HG03139 (cell line): ENCODE measurements around the gene CCDC7.
"Not testable (repeated sequence)": the region's sequence is repeated elsewhere in the genome, so short reads cannot be mapped to it uniquely, and the experiment has no call there.

Source experiments
- ATAC-seq: cut with Tn5 transposase; IDR thresholded peaks from one replicate; pipeline ENCODE4 v1.9.1; 2021; ENCODE audit not compliant: unreplicated experiment

The CCDC7 gene

GRCh38 chr10:32687546-32687945 is 241.6 kb downstream of the CCDC7 start:
- no peak for ATAC-seq

DNA sequence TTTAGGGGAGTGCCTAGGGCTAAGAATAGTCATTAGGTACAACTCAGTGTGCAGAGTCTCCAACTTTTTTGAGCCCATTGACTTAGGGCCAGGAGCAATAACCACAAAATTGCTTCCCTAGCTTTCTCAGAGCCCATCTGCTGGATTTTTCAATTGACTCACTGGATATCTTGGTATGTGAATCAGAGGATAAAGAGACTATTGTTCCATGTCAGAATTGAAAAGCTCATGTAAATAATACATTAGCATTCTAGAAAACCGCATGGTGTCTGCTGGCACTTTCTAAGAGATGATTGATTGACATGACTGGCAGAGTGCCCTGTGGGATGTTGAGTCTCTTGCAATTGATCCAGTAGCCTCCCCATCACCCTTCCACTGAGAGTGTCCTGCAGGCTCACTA is 246.2 kb downstream of the CCDC7 start:
- ATAC-seq: no peak

GRCh38 chr10:32693441-32693979 is 247.6 kb downstream of the CCDC7 start:
- no peak for ATAC-seq

DNA sequence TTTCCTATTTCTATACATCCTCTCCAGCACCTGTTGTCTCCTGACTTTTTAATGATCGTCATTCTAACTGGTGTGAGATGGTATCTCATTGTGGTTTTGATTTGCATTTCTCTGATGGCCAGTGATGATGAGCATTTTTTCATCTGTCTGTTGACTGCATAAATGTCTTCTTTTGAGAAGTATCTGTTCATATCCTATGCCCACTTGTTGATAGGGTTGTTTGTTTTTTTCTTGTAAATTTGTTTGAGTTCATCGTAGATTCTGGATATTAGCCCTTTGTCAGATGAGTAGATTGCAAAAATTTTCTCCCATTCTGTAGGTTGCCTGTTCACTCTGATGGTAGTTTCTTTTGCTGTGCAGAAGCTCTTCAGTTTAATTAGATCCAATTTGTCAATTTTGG is 253.7 kb downstream of the CCDC7 start:
- ATAC-seq: not testable (repeated sequence)

DNA sequence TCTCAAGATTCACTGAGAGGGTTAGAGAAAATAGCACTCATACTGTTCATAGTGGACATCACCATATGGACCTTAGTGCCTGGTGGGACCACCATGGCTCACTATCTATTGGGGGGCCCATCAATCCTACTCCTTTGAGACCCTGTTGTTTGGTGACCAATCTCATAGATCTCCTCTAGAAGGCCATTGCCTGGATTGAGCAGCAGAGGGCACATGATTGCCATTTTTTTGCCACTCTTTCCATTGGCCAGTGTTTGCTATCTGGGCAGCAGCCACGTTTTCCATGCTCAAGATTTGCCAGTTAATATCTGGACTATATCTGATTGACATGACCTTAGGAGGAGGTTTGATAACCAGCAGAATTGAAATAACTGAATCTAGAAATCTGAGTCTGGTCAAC is 267.6 kb downstream of the CCDC7 start:
- ATAC-seq: no peak

GRCh38 chr10:32731527-32731926 is 285.6 kb downstream of the CCDC7 start:
- no peak for ATAC-seq

DNA sequence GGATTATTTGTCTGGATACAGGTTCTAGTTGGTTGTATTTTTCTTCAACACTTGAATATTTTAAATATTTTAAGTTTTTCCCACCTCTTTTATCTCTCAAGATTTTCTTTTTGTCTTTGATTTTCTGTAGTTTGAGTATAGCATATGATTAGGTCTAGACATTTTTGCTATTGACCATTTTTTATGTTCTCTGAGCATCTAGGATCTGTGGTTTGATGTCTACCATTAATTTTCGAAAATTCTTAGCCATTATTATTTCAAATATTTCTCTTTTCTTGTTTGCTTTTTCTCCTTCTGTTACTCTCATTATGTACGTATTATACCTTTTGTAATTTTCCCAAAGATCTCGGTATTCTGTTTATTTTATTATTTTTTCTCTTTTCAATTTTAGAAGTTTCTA is 293.0 kb downstream of the CCDC7 start:
- ATAC-seq: no peak

DNA sequence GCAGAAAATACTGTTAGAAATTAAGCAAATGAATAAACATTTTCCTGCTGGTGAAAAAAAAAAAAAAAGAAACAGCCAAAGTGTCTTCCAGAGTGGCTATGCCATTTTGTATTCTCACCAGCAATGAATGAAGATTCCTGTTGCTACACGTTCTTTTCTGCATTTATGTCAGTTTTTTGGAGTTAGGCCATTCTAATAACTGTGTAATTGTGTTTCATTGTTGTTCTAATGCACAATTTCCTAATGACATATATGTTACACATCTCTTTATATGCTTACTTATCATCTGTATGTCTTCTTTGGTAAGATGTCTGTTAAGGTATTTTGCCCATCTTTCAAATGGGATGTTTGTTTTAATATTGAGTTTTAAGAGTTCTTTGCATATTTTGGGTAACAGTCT is 298.4 kb downstream of the CCDC7 start:
- no peak for ATAC-seq

DNA sequence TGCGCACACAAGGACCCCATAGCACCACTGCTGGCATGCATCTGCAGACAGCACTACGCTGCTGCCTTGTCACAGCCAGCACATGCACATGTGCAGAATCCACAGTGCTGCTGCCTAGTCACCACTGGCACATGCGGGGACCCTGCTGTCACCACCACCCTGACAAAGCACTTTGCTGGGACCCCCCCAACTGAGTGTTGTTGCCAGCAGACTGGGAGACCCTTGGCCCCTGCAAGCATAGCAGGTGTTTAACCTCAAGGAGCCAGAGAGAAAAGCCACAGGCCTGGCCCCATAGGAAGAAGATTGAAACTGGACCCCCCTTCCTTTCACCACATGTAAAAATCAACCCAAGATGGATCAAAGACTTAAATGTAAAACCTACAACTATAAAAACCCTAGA is 300.9 kb downstream of the CCDC7 start:
- ATAC-seq: no peak

DNA sequence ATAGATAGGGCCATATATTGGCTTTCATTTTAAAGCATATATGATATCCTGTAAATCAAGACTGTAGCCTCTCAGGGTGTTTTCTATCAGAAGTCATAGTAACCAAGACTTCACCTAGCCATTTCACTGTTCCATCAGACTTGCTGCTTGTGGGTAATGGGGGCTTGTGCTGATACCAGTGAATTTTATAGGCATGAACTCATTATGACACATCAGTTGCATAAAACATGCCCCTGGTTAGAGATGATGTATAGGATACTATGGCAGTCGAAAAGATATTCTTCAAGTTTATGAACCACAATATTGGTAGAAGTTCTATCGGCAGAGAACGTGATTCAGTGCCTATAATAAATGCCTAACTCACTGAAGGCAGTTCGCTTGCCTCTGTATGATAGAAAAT is 305.6 kb downstream of the CCDC7 start:
- ATAC-seq: no peak

DNA sequence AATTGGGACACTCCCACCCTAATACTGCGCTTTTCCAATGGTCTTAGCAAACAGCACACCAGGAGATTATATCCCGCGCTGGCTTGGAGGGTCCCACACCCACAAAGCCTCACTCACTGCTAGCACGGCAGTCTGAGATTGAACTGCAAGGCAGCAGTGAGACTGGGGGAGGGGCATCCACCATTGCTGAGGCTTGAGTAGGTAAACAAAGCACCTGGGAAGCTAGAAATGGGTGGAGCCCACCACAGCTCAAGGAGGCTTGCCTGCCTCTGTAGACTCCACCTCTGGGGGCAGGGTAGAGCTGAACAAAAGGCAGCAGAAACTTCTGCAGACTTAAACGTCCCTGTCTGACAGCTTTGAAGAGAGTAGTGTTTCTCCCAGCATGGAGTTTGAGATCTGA is 309.0 kb downstream of the CCDC7 start:
- ATAC-seq: not testable (repeated sequence)

DNA sequence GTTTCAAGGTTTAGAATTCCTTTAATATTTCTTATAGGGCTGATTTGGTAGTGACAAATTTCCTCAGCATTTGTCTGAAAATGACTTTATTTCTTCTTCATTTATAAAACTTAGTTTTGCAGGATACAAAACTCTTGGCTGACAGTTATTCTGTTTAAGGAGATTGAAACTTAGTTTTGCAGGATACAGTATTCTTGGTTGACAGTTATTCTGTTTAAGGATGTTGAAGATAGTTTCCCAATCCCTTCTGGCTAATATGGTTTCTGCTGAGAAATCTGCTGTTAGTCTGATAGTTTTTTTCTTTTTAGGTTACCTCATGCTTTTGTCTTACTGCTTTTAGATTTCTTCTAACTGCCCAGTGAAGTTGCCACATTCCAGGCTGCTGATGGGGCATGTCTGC is 325.3 kb downstream of the CCDC7 start:
- no peak for ATAC-seq

- ATAC-seq: no peak
Measured at GRCh38 chr10:32773105-32773504, 327.2 kb downstream of the CCDC7 start.

GRCh38 chr10:32786968-32787367 is 341.0 kb downstream of the CCDC7 start:
- ATAC-seq: no peak

GRCh38 chr10:32787690-32788284 is 341.8 kb downstream of the CCDC7 start:
- no peak for ATAC-seq

DNA sequence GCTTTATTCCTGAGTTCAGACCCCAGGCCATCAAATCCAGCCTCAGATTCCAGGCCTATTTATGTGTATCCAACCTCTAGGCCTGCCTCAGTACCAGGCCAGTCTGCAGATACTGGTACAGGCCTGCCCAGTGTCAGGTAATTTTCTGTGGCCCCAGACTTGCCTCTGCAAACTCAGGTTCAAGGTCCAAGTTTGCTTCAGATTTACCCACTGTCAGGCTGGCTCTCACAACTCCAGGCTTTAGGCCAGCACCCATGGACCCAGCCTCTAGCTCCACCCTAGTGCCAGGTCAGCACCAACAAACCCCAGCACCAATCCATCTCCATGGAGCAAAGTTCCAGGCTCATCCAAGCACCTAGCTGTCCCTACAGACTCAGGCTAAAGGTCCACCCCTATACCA is 342.4 kb downstream of the CCDC7 start:
- no peak for ATAC-seq

DNA sequence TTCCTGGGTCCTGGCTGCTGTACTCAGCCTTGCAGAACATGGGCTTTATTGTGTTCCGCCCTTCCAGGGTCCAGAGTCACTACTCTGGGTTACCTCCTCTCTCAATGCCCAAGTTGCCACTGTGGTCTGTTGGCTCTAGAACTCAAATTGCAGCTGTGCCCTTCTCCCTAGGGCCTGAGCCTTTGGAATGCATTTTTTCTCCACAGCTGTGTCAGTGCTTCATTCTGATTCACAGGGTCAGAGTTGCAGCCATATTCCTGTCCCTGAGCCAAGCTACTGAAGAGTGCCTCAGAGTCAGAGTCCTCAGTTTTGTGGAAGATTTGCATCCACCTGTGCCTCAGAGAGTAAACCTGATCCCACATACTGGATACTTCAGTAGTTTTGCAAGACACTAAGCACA is 344.5 kb downstream of the CCDC7 start:
- no peak for ATAC-seq

GRCh38 chr10:32793033-32793432 is 347.1 kb downstream of the CCDC7 start:
- ATAC-seq: no peak

DNA sequence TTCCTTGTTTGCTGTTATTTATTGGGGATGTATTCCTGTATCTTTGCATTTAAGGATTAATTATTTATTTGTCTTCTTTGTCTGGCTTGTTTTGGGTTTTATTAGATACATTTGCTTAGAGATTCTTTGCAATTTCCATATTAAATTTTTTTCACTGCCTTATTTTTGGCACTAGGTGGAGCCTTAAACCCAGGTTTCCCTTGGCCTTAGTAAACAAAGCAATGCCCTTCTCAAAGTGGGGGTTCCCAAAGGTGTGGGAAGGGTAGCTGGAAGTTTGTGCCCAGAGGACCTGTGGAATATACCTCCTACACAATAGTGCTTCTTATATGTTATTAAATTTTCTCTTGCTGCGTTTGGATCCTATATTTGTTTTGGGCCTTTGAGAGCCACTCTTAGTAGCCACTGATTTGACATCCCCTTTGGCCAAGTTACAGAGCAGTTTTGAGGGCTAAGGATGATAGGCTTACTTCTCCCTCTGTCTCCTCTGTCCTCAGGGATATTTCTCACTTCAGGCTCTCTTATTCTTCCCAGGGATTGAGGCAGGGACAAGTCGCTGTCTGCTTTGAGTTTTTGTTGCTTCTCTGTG is 349.8 kb downstream of the CCDC7 start:
- no peak for ATAC-seq

- not testable (repeated sequence) for ATAC-seq
Measured at GRCh38 chr10:32797393-32797792, 351.5 kb downstream of the CCDC7 start.

DNA sequence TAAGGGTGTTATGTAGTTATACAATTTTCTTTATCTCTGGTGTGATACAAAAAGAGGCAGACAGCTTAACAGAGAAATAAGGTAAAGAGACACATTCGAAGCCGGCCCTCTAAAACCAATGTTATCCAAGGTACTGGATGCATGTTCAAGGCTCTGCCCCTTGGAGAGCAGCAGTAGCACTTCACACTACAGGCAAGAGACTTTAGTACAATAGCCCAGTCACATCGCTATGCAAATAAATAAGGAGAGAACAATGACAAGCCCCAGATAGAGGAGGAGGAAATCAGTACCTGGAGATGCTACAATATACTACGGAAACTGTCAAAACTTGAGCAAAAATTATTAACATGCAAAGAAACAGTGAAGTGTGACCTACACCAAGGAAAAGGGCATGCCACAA is 401.0 kb downstream of the CCDC7 start:
- no peak for ATAC-seq

DNA sequence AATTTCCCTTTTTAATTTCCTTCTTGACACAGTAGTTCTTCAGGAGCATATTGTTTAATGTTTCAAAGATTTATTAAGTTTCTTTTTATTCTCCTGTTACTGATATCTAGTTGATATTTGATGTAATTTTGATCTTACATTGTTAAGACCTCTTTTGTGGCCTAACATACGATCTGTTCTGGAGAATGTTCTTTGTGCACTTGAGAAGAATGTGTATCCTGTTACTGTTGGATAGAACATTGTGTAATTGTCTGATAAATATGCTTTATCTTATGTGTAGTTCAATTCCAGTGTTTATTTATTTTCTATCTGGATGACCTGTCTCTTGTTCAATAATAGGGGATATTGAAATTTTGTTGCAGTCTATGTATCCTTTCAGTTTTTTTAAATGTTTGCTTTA is 405.4 kb downstream of the CCDC7 start:
- no peak for ATAC-seq

DNA sequence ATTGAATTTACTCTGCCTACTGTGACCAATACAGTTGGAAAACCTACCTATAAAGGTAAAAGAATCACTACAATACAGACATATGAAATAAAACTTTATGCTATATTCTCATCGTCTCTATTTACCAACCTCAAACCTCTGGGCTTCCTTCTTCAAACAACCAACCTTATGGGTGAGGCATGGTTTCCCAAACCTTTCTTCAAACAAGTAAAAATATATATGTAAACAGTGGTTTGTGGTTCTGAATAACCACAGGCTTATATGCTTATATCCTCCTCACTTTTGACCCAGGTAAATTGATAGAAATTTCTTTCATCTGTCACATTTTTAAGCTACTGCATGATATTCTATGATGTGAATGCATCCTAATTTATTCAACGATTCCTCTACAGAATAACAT is 408.5 kb downstream of the CCDC7 start:
- no peak for ATAC-seq
